K562 (cell line): ENCODE data around the gene LLCFC1. TPM values are rescaled to one million over a fixed set of nuclear protein-coding genes. Genes with fewer than 3 reads are reported as not detected.

Experiments used
- ATAC-seq: fragments of 200-7000 bp; cut with Tn5 transposase; 3 replicates; pipeline ENCODE4 v1.9.1; 2020; ENCODE audit warnings: moderate library complexity
- BruUV-seq: library from RNA; stranded (reverse); fragments of 400-500 nt; replicated peaks from 2 replicates; lab custom pipeline; 2021; lab: Mats Ljungman, UMichigan
- CTCF ChIA-PET: fragments of 300-600 bp; formaldehyde crosslinking; extraction: SDS; loops from one replicate; lab custom pipeline; 2021; ENCODE audit warnings: low intra/inter-chr PET ratio; lab: Yijun Ruan, JAX
- POLR2A ChIA-PET: fragments of 300-600, 350-650 bp; sonication (Branson Sonifier 250); formaldehyde crosslinking; extraction: SDS; loops from one replicate; lab custom pipeline; 2021; ENCODE audit warnings: antibody characterized with exemption, inconsistent platforms; lab: Yijun Ruan, JAX
- DNase-seq, 4 experiments: peaks; one replicate each; pipeline versions ENCODE4 v3.0.0 to v3.0.0-alpha.2; 2011 to 2018; ENCODE audit warnings: low spot score in 3 of 4, mixed read lengths in 3 of 4; ENCODE audit errors: extremely low read depth in 1 of 4
- FAIRE-seq: peaks from 2 replicates; lab custom pipeline; 2011; peaks lifted over from hg19 to GRCh38; lab: Jason Lieb, UNC
- H2AFZ ChIP-seq: 2 replicates; pipeline ENCODE4 v1.6.0; 2011; ENCODE audit warnings: low read depth, low read length, control low read depth, inconsistent platforms
- H3K27ac ChIP-seq: fragments of 200-600 bp; 3 replicates; pipeline ENCODE4 v1.8.0; 2011; ENCODE audit warnings: low read depth, mild to moderate bottlenecking, control low read depth, inconsistent platforms, low read length, moderate library complexity, mixed read lengths; ENCODE audit errors: extremely low read depth
- H3K27me3 ChIP-seq, 2 experiments: fragments of 300-600 bp in 1 of 2; 2 replicates in 1 of 2; 3 replicates in 1 of 2; pipeline versions ENCODE4 v1.6.0 to v1.8.0; 2011; ENCODE audit warnings: inconsistent platforms in 2 of 2, low read length in 2 of 2, mild to moderate bottlenecking in 1 of 2, mixed read lengths in 1 of 2, moderate library complexity in 1 of 2; ENCODE audit not compliant: control insufficient read depth in 2 of 2, insufficient read depth in 2 of 2
- H3K36me3 ChIP-seq: fragments of 300-600 bp; 3 replicates; pipeline ENCODE4 v1.8.0; 2011; ENCODE audit warnings: mild to moderate bottlenecking, low read length, inconsistent platforms; ENCODE audit not compliant: control insufficient read depth, insufficient read depth
- H3K4me1 ChIP-seq, 2 experiments: fragments of 200-600 bp in 1 of 2; replicated peaks in 1 of 2; 2 replicates in 1 of 2; 3 replicates in 1 of 2; pipeline versions ENCODE4 v1.5.1 to v1.8.0; 2011; ENCODE audit warnings: inconsistent platforms in 2 of 2, low read length in 2 of 2, mild to moderate bottlenecking in 1 of 2, mixed read lengths in 1 of 2, moderate library complexity in 1 of 2; ENCODE audit not compliant: control insufficient read depth in 2 of 2, insufficient read depth in 2 of 2
- H3K4me2 ChIP-seq: 2 replicates; pipeline ENCODE4 v1.6.1; 2011; ENCODE audit warnings: low read length, control low read depth, inconsistent platforms, mixed read lengths; ENCODE audit not compliant: insufficient read depth
- H3K4me3 ChIP-seq: fragments of 200-600 bp; sonication (generic), shearing (Covaris generic); 2 replicates; pipeline ENCODE4 v1.5.1; 2016; ENCODE audit warnings: control low read depth, inconsistent platforms
- H3K79me2 ChIP-seq: fragments of 200-600 bp; 3 replicates; pipeline ENCODE4 v1.8.0; 2011; ENCODE audit warnings: low read length, inconsistent platforms; ENCODE audit not compliant: control insufficient read depth, insufficient read depth
- H3K9ac ChIP-seq, 2 experiments: 2 replicates each; pipeline versions ENCODE4 v1.6.0 to v1.6.1; 2011; ENCODE audit warnings: low read depth in 2 of 2, low read length in 2 of 2, control low read depth in 1 of 2, inconsistent platforms in 1 of 2, mild to moderate bottlenecking in 1 of 2, mixed read lengths in 1 of 2; ENCODE audit not compliant: insufficient read depth in 1 of 2
- H3K9me1 ChIP-seq: one replicate; pipeline ENCODE4 v1.6.0; 2011; ENCODE audit warnings: inconsistent platforms, mild to moderate bottlenecking, low read length, moderate library complexity; ENCODE audit not compliant: control insufficient read depth, insufficient read depth
- H3K9me3 ChIP-seq: replicated peaks from 2 replicates; pipeline ENCODE4 v1.5.1; 2011; ENCODE audit warnings: low read depth, low read length, inconsistent platforms; ENCODE audit not compliant: control insufficient read depth, insufficient read depth
- H4K20me1 ChIP-seq: replicated peaks from 2 replicates; pipeline ENCODE4 v1.6.1; 2011; ENCODE audit warnings: low read length, inconsistent platforms, mixed read lengths; ENCODE audit not compliant: control insufficient read depth, insufficient read depth
- CREB1 ChIP-seq, 2 experiments: sonication (generic) in 1 of 2; formaldehyde crosslinking in 1 of 2; IDR thresholded peaks; 2 replicates each; pipeline versions ENCODE4 v1.6.1 to v1.8.0; 2012 to 2022; ENCODE audit warnings: inconsistent platforms in 1 of 2, mild to moderate bottlenecking in 1 of 2, missing genetic modification reagents in 1 of 2, moderate library complexity in 1 of 2
- DDX20 ChIP-seq: fragments of 450-650 bp; IDR thresholded peaks from 2 replicates; pipeline ENCODE4 v1.6.1; 2016; ENCODE audit warnings: missing genetic modification characterization, low read depth, mild to moderate bottlenecking, missing compliant biosample characterization, moderate library complexity
- ELF1 ChIP-seq: fragments of 200-800 bp; sonication (Bioruptor generic); IDR thresholded peaks from 2 replicates; pipeline ENCODE4 v1.6.1; 2016; ENCODE audit warnings: missing genetic modification characterization, missing compliant biosample characterization
- KDM4B ChIP-seq, 2 experiments: fragments of 450-650 bp in 1 of 2; sonication (generic) in 1 of 2; IDR thresholded peaks; 2 replicates each; pipeline ENCODE4 v1.6.1; 2016 to 2017; ENCODE audit warnings: borderline replicate concordance in 2 of 2, antibody characterized with exemption in 1 of 2, low read depth in 1 of 2, mild to moderate bottlenecking in 1 of 2
- NCOR1 ChIP-seq: fragments of 450-650 bp; IDR thresholded peaks from 2 replicates; pipeline ENCODE4 v1.6.1; 2016; ENCODE audit warnings: mild to moderate bottlenecking, moderate library complexity
- RBM14 ChIP-seq: fragments of 200-400 bp; formaldehyde crosslinking; IDR thresholded peaks from 2 replicates; pipeline ENCODE4 v1.6.1; 2018; ENCODE audit warnings: low read depth, mild to moderate bottlenecking, low read length, moderate library complexity, borderline replicate concordance; ENCODE audit not compliant: insufficient read depth
- RFX5 ChIP-seq: IDR thresholded peaks from 2 replicates; pipeline ENCODE4 v1.6.1; 2011; ENCODE audit warnings: low read depth, mild to moderate bottlenecking, improper control_type of control experiment, low read length
- TAF15 ChIP-seq: fragments of 200-400 bp; formaldehyde crosslinking; IDR thresholded peaks from 2 replicates; pipeline ENCODE4 v1.6.1; 2017; ENCODE audit warnings: mild to moderate bottlenecking, low read depth, low read length, moderate library complexity
- TFE3 ChIP-seq: fragments of 450-650 bp; formaldehyde crosslinking; IDR thresholded peaks from 2 replicates; pipeline ENCODE4 v1.4.0; 2020; ENCODE audit warnings: mild to moderate bottlenecking, mixed read lengths
- ZNF263 ChIP-seq: sonication (generic); formaldehyde crosslinking; IDR thresholded peaks from 2 replicates; pipeline ENCODE4 v1.8.0; 2022; ENCODE audit warnings: mild to moderate bottlenecking, missing genetic modification reagents, borderline replicate concordance
- ZNF316 ChIP-seq: fragments of 450-650 bp; IDR thresholded peaks from 2 replicates; pipeline ENCODE4 v1.6.1; 2016
- ZNF586 ChIP-seq: fragments of 450-650 bp; formaldehyde crosslinking; conservative IDR thresholded peaks from 2 replicates; pipeline ENCODE4 v1.4.0; 2020; ENCODE audit warnings: mild to moderate bottlenecking, moderate library complexity
- WGBS: fragments of 100-300 bp; shearing (Covaris generic); methylation state at CpG from one replicate; pipeline ENCODE4 v1.1.6; 2016; ENCODE audit warnings: low coverage, mixed read lengths; ENCODE audit not compliant: insufficient coverage; ENCODE audit errors: missing lambda C conversion rate; 5-methylcytosine and 5-hydroxymethylcytosine counted together
- in situ Hi-C: fragments of 300-500 bp; cut with MboI; formaldehyde crosslinking; loops from 4 replicates; pipeline ENCODE4 v1.15.0; 2018; ENCODE audit warnings: inconsistent platforms, mixed read lengths
- intact Hi-C: fragments of 100-400 bp; cut with micrococcal nuclease; formaldehyde crosslinking; loops from 2 replicates; pipeline ENCODE4 v1.14.2; 2022
- polyA plus RNA-seq, 8 experiments: library from polyadenylated mRNA; depleted of rRNA in 4 of 8; stranded (reverse) in 5 of 8; unstranded in 3 of 8; fragments of >200 nt; fragmentation: Nextera tagmentation in 2 of 8; fragmentation: Illumina TruSeq in 1 of 8; extraction: Ambion mirVana in 2 of 8; extraction: Trizol in 1 of 8; gene quantifications; 2 replicates each; pipeline versions ENCODE4 v1.2.1 to v1.2.3, GENCODE V29; 2011 to 2014; ENCODE audit warnings: inconsistent platforms in 1 of 8, missing spikeins in 1 of 8
- total RNA-seq, 7 experiments: library from RNA; depleted of rRNA in 6 of 7; stranded (reverse); fragments of >200 nt in 6 of 7; fragmentation: Illumina TruSeq in 2 of 7; extraction: Trizol in 2 of 7; gene quantifications; 2 replicates each; pipeline versions ENCODE4 v1.2.1 to v1.2.3, GENCODE V29; 2011 to 2021; ENCODE audit warnings: low replicate concordance in 1 of 7
- TF ChIP-seq, protein P1 (sequence below): fragments of 450-650 bp; formaldehyde crosslinking; IDR thresholded peaks from 2 replicates; pipeline ENCODE4 v1.4.0; 2020; ENCODE audit warnings: mild to moderate bottlenecking
- TF ChIP-seq, protein P2 (sequence below): IDR thresholded peaks from 3 replicates; pipeline ENCODE4 v1.6.1; 2011; ENCODE audit warnings: borderline replicate concordance, mild to moderate bottlenecking; ENCODE audit not compliant: insufficient read length, insufficient read depth
- TF ChIP-seq, protein P3 (sequence below): sonication (generic); formaldehyde crosslinking; IDR thresholded peaks from 2 replicates; pipeline ENCODE4 v1.8.0; 2022; ENCODE audit warnings: mild to moderate bottlenecking, missing genetic modification reagents, borderline replicate concordance

LLCFC1 gene
- total and polyA plus RNA-seq, 9 of the 15 experiments (the other 6 are each of a cell fraction or from before 2014, with no cell fraction given), result not detected

GRCh38 chr7:142984297-142984696, 45.0 kb downstream of the LLCFC1 start:
- H4K20me1 ChIP-seq, result no peaks in the 10 kb centered on the region
- no TSS peak for BruUV-seq
- no peak for DNase-seq
- no peak overlapping the region for H3K4me2 ChIP-seq
- H3K9me1 ChIP-seq, result no peaks in the 10 kb centered on the region
- H3K36me3 ChIP-seq, result no peaks in the 10 kb centered on the region
- H3K4me1 ChIP-seq, result no peaks in the 10 kb centered on the region
- H3K27me3 ChIP-seq, result peaks cover 2 to 12% of the 10 kb centered on the region in 2 experiments; a peak in 4 of 5 replicates
- in situ Hi-C loops (no loop called here), intact Hi-C loops (no loop called here)
- no peak for FAIRE-seq
- no peaks in the 10 kb centered on the region for H3K9me3 ChIP-seq
- ATAC-seq, result peak; percentile 33; the same call in 2 of the 3 replicates
- no peak overlapping the region for H3K9ac ChIP-seq
- WGBS, result 0% methylated on average over 1 of the region's 1 CpG
- no peak overlapping the region for H3K27ac ChIP-seq
- no peaks in the 10 kb centered on the region for H3K79me2 ChIP-seq
- POLR2A ChIA-PET, result interaction anchor here (0.6 kb wide), 1 partner anchor 458 kb away, joined by 3 read pairs; no protein-coding TSS in a partner anchor
- CTCF ChIA-PET, result no interaction called here
- H3K4me3 ChIP-seq, result no peak overlapping the region
- no peak overlapping the region for H2AFZ ChIP-seq
- TF ChIP-seq RBM14, result no peak
- TF ChIP-seq, protein P1, sequence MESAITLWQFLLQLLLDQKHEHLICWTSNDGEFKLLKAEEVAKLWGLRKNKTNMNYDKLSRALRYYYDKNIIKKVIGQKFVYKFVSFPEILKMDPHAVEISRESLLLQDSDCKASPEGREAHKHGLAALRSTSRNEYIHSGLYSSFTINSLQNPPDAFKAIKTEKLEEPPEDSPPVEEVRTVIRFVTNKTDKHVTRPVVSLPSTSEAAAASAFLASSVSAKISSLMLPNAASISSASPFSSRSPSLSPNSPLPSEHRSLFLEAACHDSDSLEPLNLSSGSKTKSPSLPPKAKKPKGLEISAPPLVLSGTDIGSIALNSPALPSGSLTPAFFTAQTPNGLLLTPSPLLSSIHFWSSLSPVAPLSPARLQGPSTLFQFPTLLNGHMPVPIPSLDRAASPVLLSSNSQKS (CRISPR knock-in tag), result no peak
- no peak for TF ChIP-seq RFX5
- no peak for TF ChIP-seq CREB1 (IDR thresholded peaks at IDR 0.05)
- TF ChIP-seq CREB1 (CRISPR knock-in tag; IDR thresholded peaks at IDR 0.05), result no peak
- no peak for TF ChIP-seq NCOR1
- TF ChIP-seq, protein P2, sequence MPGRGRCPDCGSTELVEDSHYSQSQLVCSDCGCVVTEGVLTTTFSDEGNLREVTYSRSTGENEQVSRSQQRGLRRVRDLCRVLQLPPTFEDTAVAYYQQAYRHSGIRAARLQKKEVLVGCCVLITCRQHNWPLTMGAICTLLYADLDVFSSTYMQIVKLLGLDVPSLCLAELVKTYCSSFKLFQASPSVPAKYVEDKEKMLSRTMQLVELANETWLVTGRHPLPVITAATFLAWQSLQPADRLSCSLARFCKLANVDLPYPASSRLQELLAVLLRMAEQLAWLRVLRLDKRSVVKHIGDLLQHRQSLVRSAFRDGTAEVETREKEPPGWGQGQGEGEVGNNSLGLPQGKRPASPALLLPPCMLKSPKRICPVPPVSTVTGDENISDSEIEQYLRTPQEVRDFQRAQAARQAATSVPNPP, result no peak
- TF ChIP-seq, protein P3, sequence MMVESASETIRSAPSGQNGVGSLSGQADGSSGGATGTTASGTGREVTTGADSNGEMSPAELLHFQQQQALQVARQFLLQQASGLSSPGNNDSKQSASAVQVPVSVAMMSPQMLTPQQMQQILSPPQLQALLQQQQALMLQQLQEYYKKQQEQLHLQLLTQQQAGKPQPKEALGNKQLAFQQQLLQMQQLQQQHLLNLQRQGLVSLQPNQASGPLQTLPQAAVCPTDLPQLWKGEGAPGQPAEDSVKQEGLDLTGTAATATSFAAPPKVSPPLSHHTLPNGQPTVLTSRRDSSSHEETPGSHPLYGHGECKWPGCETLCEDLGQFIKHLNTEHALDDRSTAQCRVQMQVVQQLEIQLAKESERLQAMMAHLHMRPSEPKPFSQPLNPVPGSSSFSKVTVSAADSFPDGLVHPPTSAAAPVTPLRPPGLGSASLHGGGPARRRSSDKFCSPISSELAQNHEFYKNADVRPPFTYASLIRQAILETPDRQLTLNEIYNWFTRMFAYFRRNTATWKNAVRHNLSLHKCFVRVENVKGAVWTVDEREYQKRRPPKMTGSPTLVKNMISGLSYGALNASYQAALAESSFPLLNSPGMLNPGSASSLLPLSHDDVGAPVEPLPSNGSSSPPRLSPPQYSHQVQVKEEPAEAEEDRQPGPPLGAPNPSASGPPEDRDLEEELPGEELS (CRISPR knock-in tag), result no peak
- no peak for TF ChIP-seq KDM4B (IDR thresholded peaks at IDR 0.05; ENCODE audit: borderline replicate concordance in 2 of 2, low read depth in 1 of 2)
- TF ChIP-seq ZNF586 (CRISPR knock-in tag), result no peak
- TF ChIP-seq TFE3 (CRISPR knock-in tag), result no peak
- TF ChIP-seq TAF15, result no peak
- TF ChIP-seq ZNF263 (CRISPR knock-in tag), result no peak
- TF ChIP-seq DDX20 (tag), result no peak
- no peak for TF ChIP-seq ELF1
- TF ChIP-seq ZNF316, result no peak
